IPS-NIHi7 (cell line): ENCODE results near the gene FKBP8.

Source experiments
- DNase-seq: peaks from one replicate; pipeline ENCODE4 v3.0.0; 2012; ENCODE audit warnings: mixed read lengths; ENCODE audit errors: extremely low spot score

The FKBP8 gene

GRCh38 chr19:18483119-18483890 is 60.1 kb downstream of the FKBP8 start:
- no peak for DNase-seq
